ENCODE results near the gene EIF4E2. TPM values are rescaled to one million over a fixed set of nuclear protein-coding genes. Genes with fewer than 3 reads are reported as not detected.

Gene EIF4E2
- total and polyA plus RNA-seq, 2 of the 4 experiments (the other 2 are of a cell fraction), result 52.1 to 105 TPM

DNA sequence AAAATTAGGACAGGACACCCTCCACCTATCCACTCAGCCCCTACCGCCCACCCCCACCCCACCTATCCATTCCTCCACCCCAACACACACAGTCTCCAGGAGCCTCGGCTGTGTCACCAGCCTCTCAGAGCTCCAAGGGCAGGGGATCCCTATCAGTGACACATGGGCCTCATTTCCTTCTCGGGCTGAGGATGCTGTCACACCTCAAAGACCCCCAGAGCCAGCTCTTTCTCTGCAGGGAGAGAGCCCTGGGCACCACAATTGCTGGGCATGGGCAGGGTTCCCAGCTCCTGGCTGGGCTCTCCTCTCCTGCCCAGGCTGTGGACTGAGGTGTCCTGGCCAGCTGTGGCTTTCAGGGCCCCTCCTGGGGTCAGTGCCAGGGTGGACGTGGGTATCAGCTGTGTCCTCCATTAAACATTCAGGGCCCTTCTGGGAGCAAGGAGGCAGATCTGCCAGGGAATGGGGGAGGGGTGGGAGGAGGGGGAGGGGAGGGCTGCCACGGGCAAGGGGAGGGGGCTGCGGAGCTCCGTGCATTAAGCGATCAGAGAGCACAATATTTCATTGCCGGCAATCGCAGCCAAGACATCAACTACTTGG, 48.6 kb upstream of the EIF4E2 start:
- H3K4ac ChIP-seq (ENCODE audit: low read depth, low read length), result no peak overlapping the region
- H3K9ac ChIP-seq (ENCODE audit: low read depth, low read length), result no peak overlapping the region
- intact Hi-C loops (cut with micrococcal nuclease) (loop anchor here (10.0 kb wide), 1 partner anchor 597 kb away; no protein-coding TSS in a partner anchor), in situ Hi-C loops (cut with MboI; ENCODE audit: low sequenced_read_pairs) (no loop called here), dilution Hi-C loops (cut with HindIII; ENCODE audit: low sequenced_read_pairs, unreplicated experiment) (no loop called here)
- no peaks in the 10 kb centered on the region for H4K20me1 ChIP-seq (ENCODE audit: insufficient read depth, low read length)
- no peak overlapping the region for H3K14ac ChIP-seq (replicated peaks; ENCODE audit: low read depth, low read length)
- H3K79me1 ChIP-seq (ENCODE audit: low read depth in 1 of 2, low read length in 2 of 2), result no peaks in the 10 kb centered on the region
- DNase-seq, result no peak
- no peak overlapping the region for H3K4me3 ChIP-seq (ENCODE audit: insufficient read depth, low read depth, low read length)
- TF ChIP-seq MAZ (IDR thresholded peaks at IDR 0.05; ENCODE audit: borderline replicate concordance, low read depth, low read length), result no peak
- TF ChIP-seq RCOR1 (IDR thresholded peaks at IDR 0.05; ENCODE audit: insufficient replicate concordance, low read length), result no peak
- TF ChIP-seq POLR2A (IDR thresholded peaks at IDR 0.05; ENCODE audit: low read depth, low read length), result no peak
- no peak for TF ChIP-seq MAFK (IDR thresholded peaks at IDR 0.05; ENCODE audit: low read depth, low read length)
- TF ChIP-seq RFX5 (IDR thresholded peaks at IDR 0.05; ENCODE audit: low read depth, low read length), result no peak
- TF ChIP-seq ELK1 (IDR thresholded peaks at IDR 0.05; ENCODE audit: borderline replicate concordance, low read depth, low read length), result no peak
- no peak for TF ChIP-seq RAD21 (IDR thresholded peaks at IDR 0.05; ENCODE audit: low read length)
- no peak for TF ChIP-seq FOS (IDR thresholded peaks at IDR 0.05; ENCODE audit: low read depth, low read length)
- TF ChIP-seq NFE2L2 (IDR thresholded peaks at IDR 0.05; ENCODE audit: low read depth, low read length), result no peak
- peaks cover 70% of the 10 kb centered on the region for H3K27me3 ChIP-seq (ENCODE audit: control insufficient read depth, insufficient read depth, low read length)
- H3K27ac ChIP-seq (ENCODE audit: insufficient read depth, low read length), result no peak overlapping the region
- no peak overlapping the region for H2BK120ac ChIP-seq (ENCODE audit: low read depth, low read length)
- no peak overlapping the region for H3K23ac ChIP-seq (ENCODE audit: low read depth, low read length)
- no peak overlapping the region for H4K91ac ChIP-seq (ENCODE audit: insufficient read depth, low read depth, low read length)
- ATAC-seq (ENCODE audit: low read depth), result no peak
- H2AK9ac ChIP-seq (replicated peaks; ENCODE audit: low read depth, low read length, poor library complexity), result no peak overlapping the region
- ChIA-PET CTCF (no interaction called here), POLR2A (ENCODE audit: unreplicated experiment) (no interaction called here)
- H3K36me3 ChIP-seq (ENCODE audit: control insufficient read depth, insufficient read depth, low read length), result no peaks in the 10 kb centered on the region
- no peak overlapping the region for H3K56ac ChIP-seq (ENCODE audit: extremely low read depth, insufficient read depth, low read length)
- H2AK5ac ChIP-seq (ENCODE audit: low read depth, low read length), result no peak overlapping the region
- H4K5ac ChIP-seq (ENCODE audit: low read depth, low read length), result no peak overlapping the region
- no peak overlapping the region for H3K4me2 ChIP-seq (ENCODE audit: low read depth, low read length)
- no peak overlapping the region for H2BK15ac ChIP-seq (ENCODE audit: low read depth, low read length)
- no peak overlapping the region for H4K8ac ChIP-seq (ENCODE audit: low read depth in 2 of 2, low read length in 2 of 2)
- H2BK5ac ChIP-seq (ENCODE audit: low read depth, low read length, poor library complexity, severe bottlenecking), result no peak overlapping the region
- 0% methylated on average over 1 of the region's 10 CpGs; no CpG with 5 or more reads in 1 of the 2 experiments for WGBS, 2 experiments (ENCODE audit: extremely low coverage in 2 of 2, insufficient read length in 1 of 2)
- H2BK20ac ChIP-seq (ENCODE audit: low read depth, low read length), result no peak overlapping the region
- no peaks in the 10 kb centered on the region for H3K4me1 ChIP-seq (ENCODE audit: control insufficient read depth, insufficient read depth, low read length)
- no peak overlapping the region for H2AFZ ChIP-seq (replicated peaks; ENCODE audit: low read length, poor library complexity)
- no peak overlapping the region for H3K18ac ChIP-seq (ENCODE audit: low read depth, low read length)
- BruUV-seq (replicated peaks), result no TSS peak
- no peaks in the 10 kb centered on the region for H3K9me1 ChIP-seq (ENCODE audit: insufficient read depth, low read length)
- H3K9me3 ChIP-seq (ENCODE audit: control insufficient read depth, insufficient read depth, low read length), result no peaks in the 10 kb centered on the region

Measured in IMR-90 (cell line).